Natural killer cell (primary cell): Measurements from ENCODE around the gene PYGB. TPM values are rescaled to one million over a fixed set of nuclear protein-coding genes. Genes with fewer than 3 reads are reported as not detected.

ENCODE experiments used
- ATAC-seq, 3 donors: fragments of 150-1000 bp in 2 of 3; fragments of 200-7000 bp in 1 of 3; cut with Tn5 transposase; 1 replicate in 1 of 3; 2 replicates in 2 of 3; pipeline ENCODE4 v1.10.0; 2021; ENCODE audit warnings: mild to moderate bottlenecking in 2 of 3, moderate library complexity in 2 of 3
- DNase-seq, 2 donors: peaks; one replicate each; pipeline versions ENCODE4 v3.0.0 to v3.0.0-alpha.2; 2013 to 2021; ENCODE audit warnings: mixed read lengths in 1 of 2
- H3K27ac ChIP-seq: one replicate; pipeline ENCODE4 v1.5.1; 2013; ENCODE audit warnings: mild to moderate bottlenecking, low read length
- H3K27me3 ChIP-seq: one replicate; pipeline ENCODE4 v1.6.1; 2013; ENCODE audit warnings: low read length; ENCODE audit not compliant: control insufficient read depth, insufficient read depth
- H3K36me3 ChIP-seq: one replicate; pipeline ENCODE4 v1.6.1; 2013; ENCODE audit warnings: low read length; ENCODE audit not compliant: control insufficient read depth, insufficient read depth
- H3K4me1 ChIP-seq: one replicate; pipeline ENCODE4 v1.6.1; 2013; ENCODE audit warnings: low read length; ENCODE audit not compliant: control insufficient read depth, insufficient read depth
- H3K4me3 ChIP-seq: one replicate; pipeline ENCODE4 v1.5.1; 2013; ENCODE audit warnings: low read length
- H3K9me3 ChIP-seq: one replicate; pipeline ENCODE4 v1.6.1; 2013; ENCODE audit warnings: low read length; ENCODE audit not compliant: control insufficient read depth, insufficient read depth
- H3K27ac Mint-ChIP-seq, 2 donors: one replicate each; pipeline ENCODE4 v1.8.0; 2022; ENCODE audit warnings: mild to moderate bottlenecking in 2 of 2, mixed read lengths in 2 of 2, moderate library complexity in 1 of 2
- H3K27me3 Mint-ChIP-seq, 2 donors: one replicate each; pipeline ENCODE4 v1.8.0; 2022; ENCODE audit warnings: low read depth in 2 of 2, mixed read lengths in 2 of 2
- H3K36me3 Mint-ChIP-seq: one replicate; pipeline ENCODE4 v1.8.0; 2022; ENCODE audit warnings: mixed read lengths
- H3K4me1 Mint-ChIP-seq, 2 donors: one replicate each; pipeline ENCODE4 v1.8.0; 2022; ENCODE audit warnings: mixed read lengths in 2 of 2
- H3K4me3 Mint-ChIP-seq: one replicate; pipeline ENCODE4 v1.8.0; 2022; ENCODE audit warnings: mild to moderate bottlenecking, moderate library complexity, mixed read lengths
- H3K9me3 Mint-ChIP-seq, 2 donors: one replicate each; pipeline ENCODE4 v1.8.0; 2022; ENCODE audit warnings: mixed read lengths in 2 of 2
- CTCF ChIP-seq: fragments of 200-600 bp; IDR thresholded peaks from one replicate; pipeline ENCODE4 v1.8.0; 2022; ENCODE audit warnings: antibody characterized with exemption
- WGBS: methylation state at CpG from one replicate; pipeline ENCODE4 v1.1.7; 2013; ENCODE audit warnings: missing lambda C conversion rate; ENCODE audit not compliant: insufficient coverage; 5-methylcytosine and 5-hydroxymethylcytosine counted together
- intact Hi-C: fragments of 100-400 bp; cut with micrococcal nuclease; formaldehyde crosslinking; loops from one replicate; pipeline ENCODE4 v1.14.2; 2022
- total RNA-seq, 4 donors: library from RNA; stranded (reverse); fragments of 120-200 nt in 1 of 4; gene quantifications; one replicate each; pipeline versions ENCODE4 v1.2.3 to v1.2.4, GENCODE V29; 2013 to 2022

Gene PYGB
- total RNA-seq, 3 donors from 2014 or later (not counting 1 experiment from before 2014, with no cell fraction given) = 39.4 to 55.4 (median 47.0) TPM

GRCh38 chr20:25277941-25278521, 30.1 kb downstream of the PYGB start:
- DNase-seq (no peak), ATAC-seq (no peak)
- H3K36me3 Mint-ChIP-seq = no peaks in the 10 kb centered on the region
- Histone ChIP-seq H3K9me3 (no peaks in the 10 kb centered on the region), H3K4me1 (peaks cover 8% of the 10 kb centered on the region), H3K27me3 (no peaks in the 10 kb centered on the region), H3K36me3 (peaks cover 58% of the 10 kb centered on the region), H3K27ac (no peak overlapping the region), H3K4me3 (no peak overlapping the region)
- H3K27me3 Mint-ChIP-seq = no peaks in the 10 kb centered on the region
- intact Hi-C loops = no loop called here
- H3K4me3 Mint-ChIP-seq = no peak overlapping the region
- H3K27ac Mint-ChIP-seq = no peak overlapping the region
- H3K4me1 Mint-ChIP-seq = peaks cover 0 to 10% of the 10 kb centered on the region in 2 donors
- H3K9me3 Mint-ChIP-seq = no peaks in the 10 kb centered on the region
- no peak for TF ChIP-seq CTCF
- WGBS = 98% methylated on average over 19 of the region's 19 CpGs

GRCh38 chr20:25278636-25279361, 30.9 kb downstream of the PYGB start:
- no peaks in the 10 kb centered on the region for H3K9me3 ChIP-seq
- no peak overlapping the region for H3K27ac ChIP-seq
- ATAC-seq = no peak
- 97% methylated on average over 26 of the region's 26 CpGs for WGBS
- Mint-ChIP-seq H3K27me3 (no peaks in the 10 kb centered on the region), H3K4me3 (no peak overlapping the region), H3K27ac (no peak overlapping the region), H3K4me1 (peaks cover 0 to 10% of the 10 kb centered on the region in 2 donors), H3K9me3 (no peaks in the 10 kb centered on the region), H3K36me3 (no peaks in the 10 kb centered on the region)
- no peak overlapping the region for H3K4me3 ChIP-seq
- H3K4me1 ChIP-seq = peaks cover 8% of the 10 kb centered on the region
- no peaks in the 10 kb centered on the region for H3K27me3 ChIP-seq
- TF ChIP-seq CTCF = no peak
- intact Hi-C loops = no loop called here
- no peak for DNase-seq
- peaks cover 55% of the 10 kb centered on the region for H3K36me3 ChIP-seq

- Histone ChIP-seq H3K27ac (no peak overlapping the region), H3K4me3 (no peak overlapping the region), H3K9me3 (no peaks in the 10 kb centered on the region), H3K36me3 (peaks cover 53% of the 10 kb centered on the region), H3K4me1 (peaks cover 8% of the 10 kb centered on the region), H3K27me3 (no peaks in the 10 kb centered on the region)
- WGBS = 95% methylated on average over 9 of the region's 9 CpGs
- no peak for TF ChIP-seq CTCF
- DNase-seq (no peak), ATAC-seq (no peak)
- intact Hi-C loops = no loop called here
- no peak overlapping the region for H3K4me3 Mint-ChIP-seq
- H3K4me1 Mint-ChIP-seq = peaks cover 0 to 10% of the 10 kb centered on the region in 2 donors
- H3K36me3 Mint-ChIP-seq = no peaks in the 10 kb centered on the region
- H3K9me3 Mint-ChIP-seq = no peaks in the 10 kb centered on the region
- H3K27ac Mint-ChIP-seq = no peak overlapping the region
- H3K27me3 Mint-ChIP-seq = no peaks in the 10 kb centered on the region
These were observed 31.5 kb downstream of the PYGB start for GRCh38 chr20:25279403-25279802.
